Measurements from ENCODE around the gene TCF4. TPM values are rescaled to one million over a fixed set of nuclear protein-coding genes. Genes with fewer than 3 reads are reported as not detected.
A peak's percentile ranks its signal among the peaks of the same experiment; 100 is the strongest.

The TCF4 gene
- total and polyA plus RNA-seq, 8 donors: 99.1 to 165 (median 138) TPM

GRCh38 chr18:55452123-55452611, 135.8 kb downstream of the TCF4 start:
- no peak overlapping the region for H3K4me3 ChIP-seq
- H3K27ac ChIP-seq: peak overlapping the region in 1 of 2 donors; percentile 33
- H3K4me1 ChIP-seq: no peaks in the 10 kb centered on the region
- no peaks in the 10 kb centered on the region for H3K9me3 ChIP-seq
- no peaks in the 10 kb centered on the region for H3K36me3 ChIP-seq
- H3K27me3 ChIP-seq: no peaks in the 10 kb centered on the region
- ATAC-seq (no peak), DNase-seq (peak in 1 of 4 donors; percentile 56)
- no peak for TF ChIP-seq CTCF (IDR thresholded peaks at IDR 0.05)
- intact Hi-C loops (cut with DNase I): no loop called here

GRCh38 chr18:55449412-55450140, 138.4 kb downstream of the TCF4 start:
- intact Hi-C loops (cut with DNase I): no loop called here

GRCh38 chr18:55448420-55448819, 139.6 kb downstream of the TCF4 start:
- intact Hi-C loops (cut with DNase I): no loop called here
- no peaks in the 10 kb centered on the region for H3K4me1 ChIP-seq
- TF ChIP-seq CTCF (IDR thresholded peaks at IDR 0.05): no peak

More at GRCh38 chr18:55449412-55450140, 138.4 kb downstream of the TCF4 start:
- Histone ChIP-seq H3K9me3 (peaks cover 0 to 6% of the 10 kb centered on the region in 2 donors), H3K4me1 (no peaks in the 10 kb centered on the region), H3K36me3 (no peaks in the 10 kb centered on the region), H3K27me3 (no peaks in the 10 kb centered on the region), H3K4me3 (no peak overlapping the region), H3K27ac (no peak overlapping the region)
- DNase-seq (no peak), ATAC-seq (no peak)
- no peak for TF ChIP-seq CTCF (IDR thresholded peaks at IDR 0.05)

GRCh38 chr18:55447672-55448018, 140.3 kb downstream of the TCF4 start:
- H3K9me3 ChIP-seq: peaks cover 0 to 6% of the 10 kb centered on the region in 2 donors
- no peaks in the 10 kb centered on the region for H3K36me3 ChIP-seq
- no peak for TF ChIP-seq CTCF (IDR thresholded peaks at IDR 0.05)
- no peak for ATAC-seq
- H3K4me1 ChIP-seq: no peaks in the 10 kb centered on the region
- DNase-seq: no peak
- no peak overlapping the region for H3K27ac ChIP-seq
- H3K27me3 ChIP-seq: no peaks in the 10 kb centered on the region
- H3K4me3 ChIP-seq: no peak overlapping the region
- intact Hi-C loops (cut with DNase I): no loop called here

More at GRCh38 chr18:55448420-55448819, 139.6 kb downstream of the TCF4 start:
- no peak overlapping the region for H3K4me3 ChIP-seq
- DNase-seq (no peak), ATAC-seq (no peak)
- no peaks in the 10 kb centered on the region for H3K27me3 ChIP-seq
- H3K27ac ChIP-seq: no peak overlapping the region
- peaks cover 0 to 6% of the 10 kb centered on the region in 2 donors for H3K9me3 ChIP-seq
- H3K36me3 ChIP-seq: no peaks in the 10 kb centered on the region

GRCh38 chr18:55446996-55447671, 140.9 kb downstream of the TCF4 start:
- DNase-seq (no peak), ATAC-seq (no peak)
- Histone ChIP-seq H3K36me3 (no peaks in the 10 kb centered on the region), H3K27ac (no peak overlapping the region), H3K9me3 (peaks cover 0 to 6% of the 10 kb centered on the region in 2 donors), H3K27me3 (no peaks in the 10 kb centered on the region), H3K4me3 (no peak overlapping the region), H3K4me1 (no peaks in the 10 kb centered on the region)
- intact Hi-C loops (cut with DNase I): no loop called here
- no peak for TF ChIP-seq CTCF (IDR thresholded peaks at IDR 0.05)

All from left lung (tissue), 10 donors.